B cell (primary cell): ENCODE results near the gene POLE2. TPM values are rescaled to one million over a fixed set of nuclear protein-coding genes. Genes with fewer than 3 reads are reported as not detected.
"Not testable (repeated sequence)": the region's sequence is repeated elsewhere in the genome, so short reads cannot be mapped to it uniquely, and the experiment has no call there.

ENCODE experiments used
- ATAC-seq: fragments of 200-7000 bp; cut with Tn5 transposase; one replicate; pipeline ENCODE4 v1.10.0; 2021; ENCODE audit warnings: low read depth, mild to moderate bottlenecking, moderate number of reproducible peaks, moderate library complexity
- CTCF ChIA-PET: fragments of 350-600 bp; sonication (Branson Sonifier 250); formaldehyde crosslinking; loops from one replicate; lab custom pipeline; 2021; ENCODE audit warnings: antibody characterized with exemption, inconsistent platforms; lab: Charles Lee
- POLR2A ChIA-PET: fragments of 350-600 bp; sonication (Branson Sonifier 250); formaldehyde crosslinking; loops from one replicate; lab custom pipeline; 2021; ENCODE audit warnings: antibody characterized with exemption; lab: Charles Lee
- DNase-seq: peaks from one replicate; pipeline ENCODE4 v3.0.0; 2013
- H2AFZ ChIP-seq: 2 replicates; pipeline ENCODE4 v1.6.1; 2012; ENCODE audit warnings: mild to moderate bottlenecking, low read depth, low read length; ENCODE audit not compliant: insufficient read depth, poor library complexity, severe bottlenecking
- H3K27ac ChIP-seq, 2 donors: 1 replicate in 1 of 2; 2 replicates in 1 of 2; pipeline ENCODE4 v1.5.1; 2012 to 2013; ENCODE audit warnings: low read length in 2 of 2, mild to moderate bottlenecking in 2 of 2, moderate library complexity in 1 of 2
- H3K27me3 ChIP-seq, 4 experiments: fragments of 200-600 bp in 1 of 4; sonication (generic) in 1 of 4; replicated peaks in 1 of 4; 1 replicate in 2 of 4; 2 replicates in 2 of 4; pipeline versions ENCODE4 v1.6.1 to v1.7.0; 2013 to 2016; ENCODE audit warnings: low read length in 3 of 4, mild to moderate bottlenecking in 2 of 4, mixed read lengths in 1 of 4, moderate library complexity in 1 of 4; ENCODE audit not compliant: insufficient read depth in 4 of 4, control insufficient read depth in 3 of 4; ENCODE audit errors: control extremely low read depth in 1 of 4
- H3K36me3 ChIP-seq, 2 experiments: replicated peaks in 1 of 2; 1 replicate in 1 of 2; 2 replicates in 1 of 2; pipeline versions ENCODE4 v1.6.1 to v1.7.1; 2013; ENCODE audit warnings: low read length in 1 of 2; ENCODE audit not compliant: insufficient read depth in 2 of 2, control insufficient read depth in 1 of 2; ENCODE audit errors: control extremely low read depth in 1 of 2, extremely low read depth in 1 of 2
- H3K4me1 ChIP-seq, 2 donors: fragments of 200-600 bp in 1 of 2; sonication (generic) in 1 of 2; 1 replicate in 1 of 2; 2 replicates in 1 of 2; pipeline versions ENCODE4 v1.5.1 to v1.6.1; 2013 to 2017; ENCODE audit warnings: low read length in 2 of 2; ENCODE audit not compliant: control insufficient read depth in 2 of 2, insufficient read depth in 2 of 2
- H3K4me2 ChIP-seq: replicated peaks from 2 replicates; pipeline ENCODE3; 2012; ENCODE audit warnings: mild to moderate bottlenecking, low read depth, low read length; ENCODE audit not compliant: poor library complexity, severe bottlenecking
- H3K4me3 ChIP-seq, 5 experiments: fragments of 200-600 bp in 1 of 5; sonication (generic) in 1 of 5; 1 replicate in 3 of 5; 2 replicates in 2 of 5; pipeline versions ENCODE4 v1.5.1 to v1.7.0; 2011 to 2016; ENCODE audit warnings: low read length in 4 of 5, mild to moderate bottlenecking in 4 of 5, low read depth in 2 of 5, control low read depth in 1 of 5, moderate library complexity in 1 of 5; ENCODE audit not compliant: insufficient read depth in 1 of 5; ENCODE audit errors: control extremely low read depth in 1 of 5, extremely low read depth in 1 of 5
- H3K79me2 ChIP-seq: fragments of 200-600 bp; sonication (generic); one replicate; pipeline ENCODE4 v1.6.0; 2016; ENCODE audit warnings: low read length; ENCODE audit not compliant: control insufficient read depth, insufficient read depth
- H3K9ac ChIP-seq: fragments of 200-600 bp; sonication (generic); 2 replicates; pipeline ENCODE4 v1.6.1; 2017; ENCODE audit warnings: mild to moderate bottlenecking, low read length, moderate library complexity
- H3K9me3 ChIP-seq, 3 donors: one replicate each; pipeline versions ENCODE4 v1.6.1 to v1.7.1; 2013; ENCODE audit warnings: low read length in 2 of 3; ENCODE audit not compliant: control insufficient read depth in 2 of 3, insufficient read depth in 1 of 3; ENCODE audit errors: control extremely low read depth in 1 of 3
- H4K20me1 ChIP-seq: 2 replicates; pipeline ENCODE4 v1.6.0; 2012; ENCODE audit warnings: mild to moderate bottlenecking, low read length; ENCODE audit not compliant: insufficient read depth, control insufficient read depth, poor library complexity, severe bottlenecking
- H3K27ac Mint-ChIP-seq: one replicate; pipeline ENCODE4 v1.8.0; 2021; ENCODE audit warnings: mixed read lengths
- H3K27me3 Mint-ChIP-seq: one replicate; pipeline ENCODE4 v1.8.0; 2021; ENCODE audit warnings: mixed read lengths
- H3K4me1 Mint-ChIP-seq: one replicate; pipeline ENCODE4 v1.8.0; 2021; ENCODE audit warnings: mixed read lengths
- H3K4me3 Mint-ChIP-seq: one replicate; pipeline ENCODE4 v1.8.0; 2021; ENCODE audit warnings: mixed read lengths
- H3K9me3 Mint-ChIP-seq: one replicate; pipeline ENCODE4 v1.8.0; 2022; ENCODE audit warnings: mixed read lengths; ENCODE audit not compliant: insufficient read depth
- CTCF ChIP-seq: fragments of 200-600 bp; IDR thresholded peaks from one replicate; pipeline ENCODE4 v1.8.0; 2022; ENCODE audit warnings: antibody characterized with exemption, mild to moderate bottlenecking
- EZH2 ChIP-seq: IDR thresholded peaks from 2 replicates; pipeline ENCODE4 v1.6.1; 2012; ENCODE audit warnings: borderline replicate concordance, low read depth, mild to moderate bottlenecking, moderate library complexity, low read length; ENCODE audit not compliant: insufficient read depth, poor library complexity, severe bottlenecking
- WGBS: methylation state at CpG from one replicate; pipeline ENCODE4 v1.1.5; 2013; ENCODE audit warnings: missing lambda C conversion rate; ENCODE audit not compliant: insufficient coverage; 5-methylcytosine and 5-hydroxymethylcytosine counted together
- intact Hi-C: fragments of 100-400 bp; cut with micrococcal nuclease; formaldehyde crosslinking; loops from one replicate; pipeline ENCODE4 v1.10.0; 2022
- polyA plus RNA-seq: library from polyadenylated mRNA; depleted of rRNA; stranded (reverse); fragments of >200 nt; gene quantifications from 2 replicates; pipeline ENCODE4 v1.2.3, GENCODE V29; 2012
- total RNA-seq, 2 donors: library from RNA; stranded (reverse); fragments of 120-200 nt in 1 of 2; gene quantifications; 1 replicate in 1 of 2; 2 replicates in 1 of 2; pipeline versions ENCODE4 v1.2.3 to v1.2.4, GENCODE V29; 2013 to 2022

The POLE2 gene
- total and polyA plus RNA-seq, 2 donors (not counting 1 experiment from before 2014, with no cell fraction given) = 1.4 to 2.6 TPM

- Histone ChIP-seq H3K36me3 (peaks cover 0 to 11% of the 10 kb centered on the region in 2 experiments), H2AFZ (no peak overlapping the region), H3K4me2 (no peak overlapping the region), H3K9me3 (no peaks in the 10 kb centered on the region), H3K27me3 (no peaks in the 10 kb centered on the region), H3K27ac (no peak overlapping the region), H3K79me2 (no peaks in the 10 kb centered on the region), H4K20me1 (no peaks in the 10 kb centered on the region), H3K9ac (no peak overlapping the region), H3K4me1 (no peaks in the 10 kb centered on the region), H3K4me3 (no peak overlapping the region)
- POLR2A ChIA-PET = no interaction called here
- ATAC-seq (no peak), DNase-seq (no peak)
- TF ChIP-seq EZH2 = no peak
- no peak for TF ChIP-seq CTCF
- Mint-ChIP-seq H3K27me3 (no peaks in the 10 kb centered on the region), H3K27ac (no peak overlapping the region), H3K4me3 (no peak overlapping the region), H3K4me1 (no peaks in the 10 kb centered on the region), H3K9me3 (no peaks in the 10 kb centered on the region)
- 100% methylated on average over 3 of the region's 5 CpGs for WGBS
- CTCF ChIA-PET = no interaction called here
- intact Hi-C loops = no loop called here
Measured at GRCh38 chr14:49727171-49727570, 39.2 kb upstream of the POLE2 start.

GRCh38 chr14:49721733-49722435 lies 33.9 kb upstream of the POLE2 start:
- H3K4me3 Mint-ChIP-seq, H3K4me1 ChIP-seq, H3K4me2 ChIP-seq, H3K27ac ChIP-seq, CTCF ChIA-PET, H3K9ac ChIP-seq, H3K4me1 Mint-ChIP-seq, intact Hi-C loops, POLR2A ChIA-PET, H2AFZ ChIP-seq, H3K27me3 Mint-ChIP-seq, H4K20me1 ChIP-seq, ATAC-seq, H3K27ac Mint-ChIP-seq, H3K9me3 ChIP-seq, DNase-seq, H3K79me2 ChIP-seq, H3K27me3 ChIP-seq, H3K4me3 ChIP-seq, H3K9me3 Mint-ChIP-seq: not testable (repeated sequence)
- peaks cover 0 to 10% of the 10 kb centered on the region in 2 experiments for H3K36me3 ChIP-seq
- no CpG with 5 or more reads among the region's 9 CpGs for WGBS
